GM12801 (cell line): ENCODE results near the gene YPEL5.

ENCODE experiments used
- CTCF ChIP-seq: IDR thresholded peaks from one replicate; pipeline ENCODE4 v1.5.1; 2011; ENCODE audit warnings: control low read depth; ENCODE audit not compliant: insufficient read length; ENCODE audit errors: extremely low read depth

Gene YPEL5

GRCh38 chr2:30152385-30152784 is 5.6 kb downstream of the YPEL5 start:
- TF ChIP-seq CTCF, result no peak

- TF ChIP-seq CTCF, result no peak
These were observed 8.4 kb downstream of the YPEL5 start for GRCh38 chr2:30155202-30155601.

GRCh38 chr2:30155889-30156658 is 9.3 kb downstream of the YPEL5 start:
- no peak for TF ChIP-seq CTCF

- no peak for TF ChIP-seq CTCF
These were observed 10.8 kb downstream of the YPEL5 start for GRCh38 chr2:30157616-30158015.

GRCh38 chr2:30159766-30160165 is 13.0 kb downstream of the YPEL5 start:
- no peak for TF ChIP-seq CTCF

- no peak for TF ChIP-seq CTCF
These were observed 15.3 kb downstream of the YPEL5 start for GRCh38 chr2:30161929-30162706.

- TF ChIP-seq CTCF, result no peak
These were observed 16.0 kb downstream of the YPEL5 start for GRCh38 chr2:30162806-30163205.
